Measurements from ENCODE around the gene CPS1.

CPS1 gene

DNA sequence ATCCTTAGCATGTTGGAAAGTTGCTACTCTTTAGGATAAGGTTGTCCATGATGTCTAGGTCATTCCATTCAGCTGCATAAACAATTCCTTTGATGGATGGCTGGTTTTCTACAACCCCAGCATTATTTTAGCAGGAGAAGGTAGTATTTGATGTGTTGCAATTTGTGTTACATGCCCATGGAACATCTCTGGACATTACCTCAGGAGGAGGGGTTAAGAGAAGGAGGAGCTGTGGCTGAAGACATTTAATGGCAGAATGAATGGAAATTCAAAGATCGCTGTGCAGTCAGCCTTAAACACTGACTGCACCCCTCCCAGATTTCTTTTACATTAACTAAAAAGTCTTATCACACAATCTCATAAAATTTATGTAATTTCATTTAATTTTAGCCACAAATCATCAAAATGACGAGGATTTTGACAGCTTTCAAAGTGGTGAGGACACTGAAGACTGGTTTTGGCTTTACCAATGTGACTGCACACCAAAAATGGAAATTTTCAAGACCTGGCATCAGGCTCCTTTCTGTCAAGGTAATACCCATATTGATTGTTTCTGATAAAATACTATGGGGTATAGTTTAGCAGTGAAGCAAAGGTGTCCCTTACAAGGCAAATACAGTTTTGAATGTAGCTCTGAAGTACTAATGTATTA is at the start of gene CPS1:
Gene CPS1, plus strand, starts transcription at position 271 of the 652 bp plus-strand sequence. Its CDS starts 135 bp downstream, at position 406.
- H3K4me3 ChIP-seq (ENCODE audit: low read depth, low read length), result no peak within 1 kb of the TSS

DNA sequence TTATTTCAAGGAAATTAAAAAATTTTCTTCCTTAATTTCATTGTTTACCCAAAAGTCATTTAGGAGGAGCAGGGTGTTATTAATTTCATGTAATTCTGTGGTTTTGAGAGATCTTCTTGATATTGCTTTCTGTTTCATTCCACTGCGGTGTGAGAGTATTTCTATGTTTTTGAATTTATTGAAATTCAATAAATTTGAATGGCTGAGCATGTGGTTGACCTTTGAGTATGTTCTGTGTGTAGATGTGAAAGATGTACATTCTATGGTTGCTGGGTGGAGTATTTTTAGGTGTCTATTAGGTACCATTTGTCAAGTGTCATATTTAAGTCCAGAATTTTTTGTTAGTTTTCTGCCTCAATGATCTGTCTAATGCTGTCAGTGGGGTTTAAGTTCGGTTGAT is 40.5 kb upstream of the CPS1 start:
- H3K4me3 ChIP-seq (ENCODE audit: low read depth, low read length), result no peak overlapping the region
- TF ChIP-seq, protein P1, sequence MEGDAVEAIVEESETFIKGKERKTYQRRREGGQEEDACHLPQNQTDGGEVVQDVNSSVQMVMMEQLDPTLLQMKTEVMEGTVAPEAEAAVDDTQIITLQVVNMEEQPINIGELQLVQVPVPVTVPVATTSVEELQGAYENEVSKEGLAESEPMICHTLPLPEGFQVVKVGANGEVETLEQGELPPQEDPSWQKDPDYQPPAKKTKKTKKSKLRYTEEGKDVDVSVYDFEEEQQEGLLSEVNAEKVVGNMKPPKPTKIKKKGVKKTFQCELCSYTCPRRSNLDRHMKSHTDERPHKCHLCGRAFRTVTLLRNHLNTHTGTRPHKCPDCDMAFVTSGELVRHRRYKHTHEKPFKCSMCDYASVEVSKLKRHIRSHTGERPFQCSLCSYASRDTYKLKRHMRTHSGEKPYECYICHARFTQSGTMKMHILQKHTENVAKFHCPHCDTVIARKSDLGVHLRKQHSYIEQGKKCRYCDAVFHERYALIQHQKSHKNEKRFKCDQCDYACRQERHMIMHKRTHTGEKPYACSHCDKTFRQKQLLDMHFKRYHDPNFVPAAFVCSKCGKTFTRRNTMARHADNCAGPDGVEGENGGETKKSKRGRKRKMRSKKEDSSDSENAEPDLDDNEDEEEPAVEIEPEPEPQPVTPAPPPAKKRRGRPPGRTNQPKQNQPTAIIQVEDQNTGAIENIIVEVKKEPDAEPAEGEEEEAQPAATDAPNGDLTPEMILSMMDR (IDR thresholded peaks at IDR 0.05; ENCODE audit: low read depth, low read length), result no peak

More for the DNA sequence above, at the start of gene CPS1:
- TF ChIP-seq, protein P1 (IDR thresholded peaks at IDR 0.05; ENCODE audit: low read depth, low read length), result no peak

DNA sequence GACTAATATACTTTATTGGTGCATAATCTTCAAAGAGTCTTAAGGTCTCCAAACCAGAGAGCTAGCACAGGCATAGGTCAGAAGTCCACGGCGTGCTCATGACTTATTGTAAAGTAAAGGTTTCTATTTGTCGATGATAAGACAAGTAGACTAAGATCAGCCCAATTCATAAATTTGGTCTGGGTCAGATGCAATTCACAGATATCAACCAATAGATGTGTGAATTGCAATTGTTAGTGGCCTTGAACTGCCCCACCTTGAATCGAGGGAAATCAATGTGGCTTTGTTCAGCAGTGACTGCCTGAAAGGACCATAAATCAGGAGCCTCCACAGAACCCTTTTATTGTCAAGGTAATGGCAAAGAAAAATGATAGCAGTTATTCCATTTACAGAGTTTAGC is 39.1 kb upstream of the CPS1 start:
- TF ChIP-seq, protein P1 (IDR thresholded peaks at IDR 0.05; ENCODE audit: low read depth, low read length), result no peak
- H3K4me3 ChIP-seq (ENCODE audit: low read depth, low read length), result no peak overlapping the region

DNA sequence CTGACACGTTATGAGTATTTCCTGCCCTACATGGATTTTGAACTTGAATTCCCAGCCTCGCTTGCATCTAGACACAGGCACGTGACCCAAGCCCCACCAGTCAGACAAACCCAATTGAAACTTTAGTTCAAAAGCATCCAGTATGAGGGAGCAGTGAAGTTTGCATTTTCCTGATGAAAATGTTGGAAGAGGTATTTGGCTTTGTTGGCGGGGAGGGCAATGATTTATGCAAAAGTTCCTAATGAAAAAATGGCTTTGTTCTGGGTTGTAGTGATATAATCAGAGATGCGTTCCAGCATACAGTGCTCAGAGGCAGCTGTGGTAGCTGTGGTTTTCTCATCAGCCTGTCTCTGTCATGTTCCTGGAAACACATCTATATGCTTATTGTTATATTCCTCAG is 36.8 kb upstream of the CPS1 start:
- H3K4me3 ChIP-seq (ENCODE audit: low read depth, low read length), result no peak overlapping the region
- TF ChIP-seq, protein P1 (IDR thresholded peaks at IDR 0.05; ENCODE audit: low read depth, low read length), result no peak

DNA sequence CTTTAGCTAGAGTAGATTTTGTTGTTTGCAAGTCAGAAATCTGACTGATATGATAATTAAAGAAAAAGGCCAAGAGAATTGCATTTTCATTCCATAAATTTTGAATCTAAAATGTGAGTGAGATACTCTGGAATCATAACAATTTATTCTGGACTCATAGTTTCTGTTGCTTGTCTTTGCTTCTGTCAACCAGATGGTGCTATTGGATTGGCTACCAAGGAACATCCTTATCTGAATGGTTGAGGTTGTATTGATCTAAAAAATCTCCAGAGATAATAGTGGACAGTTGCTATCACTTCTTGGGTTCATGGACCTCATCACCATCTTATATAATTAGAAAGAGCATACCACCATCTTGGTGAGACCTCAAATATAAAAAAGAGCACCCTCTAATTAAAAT is 34.0 kb upstream of the CPS1 start:
- TF ChIP-seq, protein P1 (IDR thresholded peaks at IDR 0.05; ENCODE audit: low read depth, low read length), result no peak
- H3K4me3 ChIP-seq (ENCODE audit: low read depth, low read length), result no peak overlapping the region

DNA sequence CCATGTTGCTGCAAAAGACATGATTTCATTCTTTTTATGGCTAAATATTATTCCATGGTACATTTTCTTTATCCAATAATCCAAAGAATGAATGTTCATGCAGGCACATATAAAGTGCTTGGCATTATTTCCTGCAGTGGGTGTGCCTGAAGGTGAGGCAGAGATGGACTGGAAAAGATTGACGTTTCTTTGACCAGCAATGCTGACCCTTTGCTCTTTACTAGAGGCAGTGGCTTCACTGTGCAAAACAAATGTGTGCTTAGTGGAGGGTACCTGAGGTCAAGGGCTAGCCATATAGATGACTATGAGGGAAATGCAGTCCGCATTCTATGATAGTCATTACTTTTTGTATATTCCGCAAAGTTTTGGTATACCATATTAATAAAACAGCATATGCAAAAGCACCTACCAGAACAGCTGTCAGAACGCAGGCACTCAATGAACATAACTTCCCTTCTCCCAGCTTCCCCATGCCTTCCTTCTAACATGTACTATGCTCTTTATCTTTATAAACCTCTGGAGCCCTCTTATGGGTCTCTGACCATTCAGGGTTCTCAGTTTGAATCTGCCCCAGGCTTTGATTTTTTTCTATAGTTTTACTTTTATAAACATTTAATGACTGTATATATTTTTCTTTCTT is 32.6 kb upstream of the CPS1 start:
- H3K4me3 ChIP-seq (ENCODE audit: low read depth, low read length), result no peak overlapping the region

DNA sequence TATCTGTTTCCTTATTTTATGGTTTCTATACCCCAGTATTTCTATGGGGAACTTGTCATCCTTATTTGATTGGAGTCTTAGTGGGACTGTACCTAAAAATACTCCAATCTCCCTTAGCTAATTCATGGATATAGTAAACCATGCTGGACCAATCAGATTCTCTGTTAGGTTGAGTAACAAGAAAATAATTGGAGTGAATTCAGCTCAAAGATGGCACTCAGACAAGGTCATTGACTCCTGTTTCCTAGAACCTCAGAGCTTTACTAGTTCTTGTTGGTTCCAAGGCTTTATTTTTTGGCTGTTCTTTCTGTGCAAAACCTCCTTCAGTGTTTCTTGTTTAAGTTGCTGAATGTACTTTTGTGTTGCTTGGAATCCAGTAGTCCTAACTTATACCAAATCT is 31.9 kb upstream of the CPS1 start:
- H3K4me3 ChIP-seq (ENCODE audit: low read depth, low read length), result no peak overlapping the region
- TF ChIP-seq, protein P1 (IDR thresholded peaks at IDR 0.05; ENCODE audit: low read depth, low read length), result no peak

More for the DNA sequence above, 32.6 kb upstream of the CPS1 start:
- TF ChIP-seq, protein P1 (IDR thresholded peaks at IDR 0.05; ENCODE audit: low read depth, low read length), result no peak

Data from WI38 (cell line).